Spleen (tissue), 7 donors: ENCODE data around the gene EIF3A.

Experiments used
- CTCF ChIP-seq, 11 experiments: fragments of 200-600 bp in 7 of 11; fragments of 450-650 bp in 4 of 11; sonication (generic) in 4 of 11; IDR thresholded peaks in 8 of 11; conservative IDR thresholded peaks in 3 of 11; 1 replicate in 7 of 11; 2 replicates in 4 of 11; pipeline versions ENCODE4 v1.4.0 to v1.8.0; 2016 to 2021; ENCODE audit warnings: antibody characterized with exemption in 11 of 11, inconsistent platforms in 4 of 11, mild to moderate bottlenecking in 1 of 11
- POLR2A ChIP-seq, 3 donors: fragments of 450-650 bp; IDR thresholded peaks; one replicate each; pipeline ENCODE4 v1.5.1; 2017; ENCODE audit warnings: antibody characterized with exemption in 3 of 3, mild to moderate bottlenecking in 1 of 3
- POLR2AphosphoS5 ChIP-seq, 3 donors: sonication (generic); formaldehyde crosslinking; IDR thresholded peaks; one replicate each; pipeline ENCODE4 v1.5.1; 2017; ENCODE audit warnings: antibody characterized with exemption in 3 of 3
- donor health status: DM: no; HTN: no; CAD: no; lungs with moderate emphysema.
- donor health status: DM: no; HTN: no; CAD: no.
- donor health status: DM: no; HTN: no; CAD: no.

DNA sequence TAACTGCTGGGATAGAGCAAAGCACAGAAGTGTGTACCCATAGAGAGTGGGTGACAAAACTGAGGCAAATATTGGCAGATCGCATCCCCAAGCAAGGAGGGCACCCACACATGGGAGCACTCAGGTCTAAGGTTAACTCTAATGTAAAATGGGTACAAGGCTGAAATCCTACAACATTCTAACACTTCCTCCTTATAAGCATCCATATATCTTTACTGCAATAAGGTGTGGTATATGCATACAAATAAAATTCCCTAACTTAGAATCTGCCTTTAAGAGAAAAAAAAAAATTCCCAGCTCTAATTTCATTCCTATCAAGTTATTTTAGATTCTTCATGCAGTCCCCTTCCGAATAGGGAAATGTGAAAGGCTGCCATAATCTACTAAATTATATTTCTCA, 18.7 kb downstream of the EIF3A start:
- TF ChIP-seq CTCF (IDR thresholded peaks at IDR 0.05 in 8 of 11, conservative IDR thresholded peaks at IDR 0.05 in 3 of 11) (no peak), POLR2AphosphoS5 (IDR thresholded peaks at IDR 0.05) (no peak), POLR2A (IDR thresholded peaks at IDR 0.05) (no peak)
